ENCODE results near the gene ACP5. TPM values are rescaled to one million over a fixed set of nuclear protein-coding genes. Genes with fewer than 3 reads are reported as not detected.
"Not testable (repeated sequence)": the region's sequence is repeated elsewhere in the genome, so short reads cannot be mapped to it uniquely, and the experiment has no call there.

The ACP5 gene
- total RNA-seq, 1 experiment from 2014 or later = 0.75 TPM

GRCh38 chr19:11564082-11564807 is 13.2 kb downstream of the ACP5 start:
- not testable (repeated sequence) for H3K4me1 ChIP-seq; H3K27ac ChIP-seq; H3K4me3 ChIP-seq; DNase-seq; H3K9me3 ChIP-seq (replicated peaks); H3K27me3 ChIP-seq; H3K36me3 ChIP-seq

GRCh38 chr19:11563532-11563931 is 13.9 kb downstream of the ACP5 start:
- Histone ChIP-seq H3K27ac (no peak overlapping the region), H3K4me1 (peaks cover 4% of the 10 kb centered on the region), H3K27me3 (no peaks in the 10 kb centered on the region), H3K4me3 (no peak overlapping the region), H3K9me3 (replicated peaks) (no peaks in the 10 kb centered on the region), H3K36me3 (no peaks in the 10 kb centered on the region)
- DNase-seq = no peak

DNA sequence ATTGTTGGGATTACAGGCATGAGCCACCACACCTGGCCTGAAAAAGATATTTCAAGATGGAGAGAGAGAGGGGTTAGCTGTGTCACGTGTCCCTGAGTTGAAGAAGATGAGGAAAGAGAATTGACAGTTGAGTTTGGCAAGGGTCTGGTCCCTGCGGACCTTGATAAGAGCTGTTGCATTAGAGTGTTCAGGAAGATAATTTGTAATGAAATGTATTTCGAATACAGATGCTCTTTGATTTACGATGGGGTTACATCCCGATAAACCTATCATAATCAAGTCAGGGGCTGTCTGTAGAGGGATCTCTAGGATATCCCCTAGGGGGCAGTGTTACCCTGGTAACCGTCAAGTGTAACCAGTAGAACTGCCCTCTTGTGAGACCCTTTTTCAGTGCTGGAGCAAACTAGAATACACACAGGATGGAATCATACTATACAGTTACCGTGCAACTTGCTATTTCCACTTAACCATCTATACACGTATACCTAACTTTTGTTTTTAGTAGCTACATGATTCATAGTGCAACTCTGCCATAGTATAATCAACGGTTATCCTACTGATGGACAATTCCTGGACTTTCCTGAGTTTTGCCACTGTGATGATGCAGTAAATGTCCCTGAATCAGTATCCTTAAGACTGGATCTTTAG is 16.9 kb downstream of the ACP5 start:
- Histone ChIP-seq H3K9me3 (replicated peaks) (no peaks in the 10 kb centered on the region), H3K4me3 (no peak overlapping the region), H3K36me3 (no peaks in the 10 kb centered on the region), H3K27me3 (no peaks in the 10 kb centered on the region), H3K27ac (no peak overlapping the region), H3K4me1 (no peaks in the 10 kb centered on the region)
- DNase-seq = peak; percentile 78 to 88

DNA sequence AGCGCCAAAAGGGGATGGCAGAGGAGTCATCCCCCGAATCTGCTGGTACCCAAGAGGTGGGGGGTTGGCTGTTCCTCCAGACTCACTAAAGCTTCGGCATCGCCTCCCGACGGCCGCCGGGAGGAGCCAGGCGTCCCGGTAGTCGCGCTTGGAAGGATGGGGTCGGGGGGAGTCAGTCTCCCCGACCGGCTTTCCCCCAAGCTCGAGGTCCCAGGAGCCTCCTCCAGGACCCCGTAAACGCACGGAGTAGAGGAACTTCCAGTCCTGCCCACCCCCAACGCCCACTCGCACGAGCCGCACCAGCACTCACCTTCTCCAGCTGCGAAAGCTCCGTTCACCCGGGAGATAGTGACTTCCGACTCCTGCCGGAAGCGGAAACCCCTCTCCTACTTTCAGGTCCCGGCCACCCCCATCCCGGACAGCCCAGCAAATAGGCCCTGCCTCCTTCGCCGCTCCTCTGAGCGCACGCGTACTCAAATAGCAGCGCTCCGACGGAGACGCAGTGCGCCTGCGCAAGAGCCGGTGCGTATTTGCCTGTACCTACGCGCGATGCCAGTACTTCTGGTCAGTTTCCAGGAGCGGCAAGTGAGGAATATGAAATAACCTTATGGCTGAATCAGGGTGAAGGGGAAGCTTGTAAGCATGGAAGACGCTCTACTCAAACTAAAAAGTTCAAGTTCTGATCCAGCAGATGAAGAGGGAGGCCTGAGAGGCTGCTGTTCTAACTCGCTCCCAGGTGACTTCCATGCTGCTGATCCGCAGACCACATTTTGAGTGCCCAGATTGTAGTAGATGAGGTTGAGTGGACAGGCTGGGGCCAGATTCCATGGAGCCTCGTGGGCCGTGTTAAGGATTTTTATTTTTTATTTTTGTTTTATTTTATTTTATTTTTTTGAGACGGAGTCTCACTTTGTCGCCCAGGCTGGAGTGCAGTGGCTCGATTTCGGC is 18.3 kb downstream of the ACP5 start, which contains the start of gene ELOF1:
Gene ELOF1, minus strand, starts transcription at position 350 of the 948 bp plus-strand sequence. CDS start 4,883 bp downstream, outside the sequence.
- Histone ChIP-seq H3K27me3 (no peaks in the 10 kb centered on the region), H3K4me3 (peak within 1 kb of the TSS; percentile 70), H3K36me3 (peaks cover 2% of the 10 kb centered on the region; the same call in 1 of the 2 replicates), H3K9me3 (replicated peaks) (no peaks in the 10 kb centered on the region), H3K4me1 (no peaks in the 10 kb centered on the region), H3K27ac (no peak within 1 kb of the TSS)
- peak; percentile 97 to 98 for DNase-seq

GRCh38 chr19:11556634-11557420 is 20.6 kb downstream of the ACP5 start:
- no peak overlapping the region for H3K4me3 ChIP-seq
- no peaks in the 10 kb centered on the region for H3K27me3 ChIP-seq
- no peak for DNase-seq
- H3K4me1 ChIP-seq = no peaks in the 10 kb centered on the region
- no peaks in the 10 kb centered on the region for H3K9me3 ChIP-seq (replicated peaks)
- H3K27ac ChIP-seq = no peak overlapping the region
- peaks cover 2% of the 10 kb centered on the region for H3K36me3 ChIP-seq

DNA sequence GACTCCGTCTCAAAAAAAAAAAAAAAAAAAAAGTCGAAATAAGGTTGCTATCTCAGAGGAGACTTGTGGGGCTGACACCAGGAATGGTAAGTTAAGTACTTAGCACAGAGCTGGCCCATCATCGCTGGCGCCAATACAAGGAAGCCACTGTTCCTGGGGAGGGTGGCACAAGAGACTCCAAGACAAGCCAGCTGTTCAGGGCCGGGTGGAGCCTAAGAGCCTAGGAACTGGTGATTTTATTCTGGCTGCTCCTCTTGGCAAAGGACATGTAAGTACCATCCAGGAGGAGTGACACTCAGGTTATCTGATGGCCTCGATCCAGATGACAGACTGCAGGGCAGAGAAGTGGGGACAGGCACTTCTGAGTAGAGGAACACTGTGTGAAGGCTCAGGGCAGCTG is 22.2 kb downstream of the ACP5 start:
- Histone ChIP-seq H3K4me1 (no peaks in the 10 kb centered on the region), H3K4me3 (no peak overlapping the region), H3K27me3 (no peaks in the 10 kb centered on the region), H3K27ac (no peak overlapping the region), H3K9me3 (replicated peaks) (no peaks in the 10 kb centered on the region), H3K36me3 (peaks cover 2% of the 10 kb centered on the region)
- no peak for DNase-seq

DNA sequence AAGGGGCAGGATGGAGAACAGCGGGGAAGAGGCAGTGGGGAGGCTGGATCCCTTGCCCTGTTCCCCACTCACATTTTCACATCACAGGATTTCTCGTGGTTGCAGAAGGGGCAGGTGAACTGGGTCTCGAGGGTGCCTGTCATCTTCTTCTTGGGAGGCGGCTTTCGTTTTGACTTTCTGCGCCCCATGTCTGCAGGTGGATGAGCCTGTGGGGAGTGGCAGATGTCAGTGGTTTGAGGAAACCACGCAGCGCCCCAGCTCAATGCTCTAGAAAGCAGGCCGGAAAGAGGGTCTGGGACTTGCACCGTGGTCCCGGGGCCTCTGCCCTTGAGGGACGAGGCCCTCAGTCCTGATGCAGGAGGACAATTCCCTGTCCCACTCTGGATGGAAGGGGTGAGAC is 23.3 kb downstream of the ACP5 start:
- Histone ChIP-seq H3K4me1 (no peaks in the 10 kb centered on the region), H3K4me3 (no peak overlapping the region), H3K27ac (no peak overlapping the region), H3K27me3 (no peaks in the 10 kb centered on the region), H3K9me3 (replicated peaks) (no peaks in the 10 kb centered on the region), H3K36me3 (peaks cover 2% of the 10 kb centered on the region)
- no peak for DNase-seq

- Histone ChIP-seq H3K9me3 (replicated peaks) (no peaks in the 10 kb centered on the region), H3K27ac (no peak overlapping the region), H3K4me3 (no peak overlapping the region), H3K27me3 (no peaks in the 10 kb centered on the region), H3K4me1 (no peaks in the 10 kb centered on the region), H3K36me3 (peaks cover 2% of the 10 kb centered on the region)
- DNase-seq = no peak
Observed at GRCh38 chr19:11552666-11553372, 24.6 kb downstream of the ACP5 start.

DNA sequence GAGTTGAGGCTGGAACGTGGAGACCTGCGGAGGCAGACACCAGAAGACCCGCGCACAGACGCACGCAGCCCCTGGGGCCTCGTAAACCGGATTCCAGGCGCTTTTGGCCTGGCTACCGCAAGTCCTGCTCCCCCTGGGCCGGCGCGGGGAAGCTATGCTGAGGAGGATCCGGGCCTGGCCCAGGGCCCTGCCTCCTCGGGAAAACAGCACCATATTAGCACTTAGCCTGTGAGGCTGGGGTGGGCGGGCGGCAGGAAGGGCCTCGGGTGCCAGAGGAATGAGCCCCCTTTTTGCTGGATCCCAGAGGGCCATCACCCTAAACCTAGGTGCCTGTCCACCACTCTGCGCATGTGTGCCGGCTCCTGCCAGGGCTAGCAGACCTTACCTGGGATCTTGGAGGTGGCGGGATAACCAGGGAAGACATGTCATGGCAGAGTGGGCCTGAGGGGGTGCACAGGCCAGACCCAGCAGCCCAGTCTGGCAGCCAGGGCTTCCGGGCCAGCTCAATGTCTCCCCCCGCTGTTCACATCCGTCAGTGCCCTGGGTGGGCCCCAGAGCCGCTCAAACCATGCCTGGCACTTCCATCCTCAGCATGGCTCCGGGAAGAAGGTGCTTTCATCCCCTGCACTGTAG is 25.7 kb downstream of the ACP5 start:
- no peaks in the 10 kb centered on the region for H3K27me3 ChIP-seq
- H3K9me3 ChIP-seq (replicated peaks) = no peaks in the 10 kb centered on the region
- H3K4me3 ChIP-seq = no peak overlapping the region
- no peak overlapping the region for H3K27ac ChIP-seq
- H3K36me3 ChIP-seq = peaks cover 2% of the 10 kb centered on the region
- peak in 1 of 2 experiments; percentile 38 for DNase-seq
- no peaks in the 10 kb centered on the region for H3K4me1 ChIP-seq

DNA sequence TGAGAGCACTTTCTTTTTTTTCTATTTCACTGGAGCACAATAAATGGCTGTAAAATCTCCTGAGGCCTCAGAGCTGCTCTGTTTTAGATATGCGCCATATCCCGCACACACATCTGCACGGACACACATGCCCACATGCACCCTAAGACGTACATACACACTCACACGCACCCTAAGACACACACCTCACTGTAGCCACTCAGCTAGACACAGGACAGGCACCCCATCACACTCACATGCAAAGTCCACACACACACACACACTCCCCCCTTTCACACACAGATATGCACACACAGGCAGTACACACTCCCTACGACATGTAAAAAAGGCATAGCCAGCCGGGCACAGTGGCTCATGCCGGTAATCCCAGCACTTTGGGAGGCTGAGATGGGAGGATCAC is 27.2 kb downstream of the ACP5 start:
- no peak for DNase-seq
- no peaks in the 10 kb centered on the region for H3K9me3 ChIP-seq (replicated peaks)
- H3K4me1 ChIP-seq = no peaks in the 10 kb centered on the region
- no peak overlapping the region for H3K4me3 ChIP-seq
- H3K27me3 ChIP-seq = no peaks in the 10 kb centered on the region
- no peak overlapping the region for H3K27ac ChIP-seq
- H3K36me3 ChIP-seq = peaks cover 2% of the 10 kb centered on the region

- Histone ChIP-seq H3K27ac (no peak overlapping the region), H3K4me1 (no peaks in the 10 kb centered on the region), H3K9me3 (replicated peaks) (no peaks in the 10 kb centered on the region), H3K27me3 (no peaks in the 10 kb centered on the region), H3K4me3 (no peak overlapping the region), H3K36me3 (peaks cover 2% of the 10 kb centered on the region)
- DNase-seq = no peak
Observed at GRCh38 chr19:11549386-11549953, 28.0 kb downstream of the ACP5 start.

- H3K9me3 ChIP-seq (replicated peaks) = no peaks in the 10 kb centered on the region
- no peak overlapping the region for H3K27ac ChIP-seq
- H3K4me3 ChIP-seq = no peak overlapping the region
- no peaks in the 10 kb centered on the region; the same call in 1 of the 2 replicates for H3K36me3 ChIP-seq
- no peak for DNase-seq
- H3K4me1 ChIP-seq = no peaks in the 10 kb centered on the region
- no peaks in the 10 kb centered on the region for H3K27me3 ChIP-seq
Observed at GRCh38 chr19:11547929-11548700, 29.3 kb downstream of the ACP5 start.
